LoVo (cell line): ENCODE data around the gene KIAA0513.

Source experiments
- DNase-seq: peaks from one replicate; pipeline ENCODE4 v3.0.0-alpha.2; 2016; ENCODE audit warnings: low spot score

The KIAA0513 gene

GRCh38 chr16:85136213-85136701 lies 108.7 kb downstream of the KIAA0513 start:
- no peak for DNase-seq

- DNase-seq, result no peak
Observed at GRCh38 chr16:85136702-85137322, 109.2 kb downstream of the KIAA0513 start.

- DNase-seq, result no peak
Observed at GRCh38 chr16:85137323-85138072, 109.9 kb downstream of the KIAA0513 start.

GRCh38 chr16:85138073-85138824 lies 110.7 kb downstream of the KIAA0513 start:
- no peak for DNase-seq

- DNase-seq, result no peak
Observed at GRCh38 chr16:85138825-85139627, 111.4 kb downstream of the KIAA0513 start.

GRCh38 chr16:85139881-85140339 lies 112.3 kb downstream of the KIAA0513 start:
- DNase-seq, result no peak

GRCh38 chr16:85140455-85141012 lies 112.9 kb downstream of the KIAA0513 start:
- DNase-seq, result no peak

- DNase-seq, result no peak
Observed at GRCh38 chr16:85141491-85142128, 114.0 kb downstream of the KIAA0513 start.

GRCh38 chr16:85142129-85142513 lies 114.5 kb downstream of the KIAA0513 start:
- DNase-seq, result no peak

GRCh38 chr16:85142771-85143211 lies 115.2 kb downstream of the KIAA0513 start:
- no peak for DNase-seq
